Hepatocyte (in vitro differentiated cells): Measurements from ENCODE around the gene KDM1A. TPM values are rescaled to one million over a fixed set of nuclear protein-coding genes. Genes with fewer than 3 reads are reported as not detected.

Experiments used
- DNase-seq: peaks from one replicate; pipeline ENCODE4 v3.0.0-alpha.2; 2016; ENCODE audit warnings: low spot score
- H2AFZ ChIP-seq: fragments of 200-600 bp; sonication (generic); 2 replicates; pipeline ENCODE4 v1.6.0; 2016; ENCODE audit warnings: antibody characterized with exemption, mild to moderate bottlenecking
- H3K27ac ChIP-seq: fragments of 200-600 bp; sonication (generic); 2 replicates; pipeline ENCODE4 v1.5.1; 2016; ENCODE audit warnings: mild to moderate bottlenecking
- H3K27me3 ChIP-seq: fragments of 200-600 bp; sonication (generic); 2 replicates; pipeline ENCODE4 v1.6.1; 2016
- H3K36me3 ChIP-seq: fragments of 200-600 bp; sonication (generic); replicated peaks from 2 replicates; pipeline ENCODE4 v1.5.1; 2016; ENCODE audit warnings: low read depth; ENCODE audit not compliant: insufficient read depth
- H3K4me1 ChIP-seq: fragments of 200-600 bp; sonication (generic); 2 replicates; pipeline ENCODE4 v1.5.1; 2016; ENCODE audit warnings: mild to moderate bottlenecking, moderate library complexity; ENCODE audit not compliant: insufficient read depth
- H3K4me2 ChIP-seq: fragments of 200-600 bp; sonication (generic); 2 replicates; pipeline ENCODE4 v1.6.0; 2016
- H3K4me3 ChIP-seq: fragments of 200-600 bp; sonication (generic); 2 replicates; pipeline ENCODE4 v1.5.1; 2016; ENCODE audit warnings: mild to moderate bottlenecking
- H3K79me2 ChIP-seq: fragments of 200-600 bp; sonication (generic); 2 replicates; pipeline ENCODE4 v1.6.0; 2017; ENCODE audit warnings: mild to moderate bottlenecking
- H3K9me2 ChIP-seq: fragments of 200-600 bp; sonication (generic); replicated peaks from 2 replicates; pipeline ENCODE4 v1.6.0; 2017; ENCODE audit warnings: mild to moderate bottlenecking; ENCODE audit not compliant: insufficient read depth
- H3K9me3 ChIP-seq: fragments of 200-600 bp; sonication (generic); 2 replicates; pipeline ENCODE4 v1.5.1; 2016; ENCODE audit warnings: low read depth, mild to moderate bottlenecking
- H4K20me1 ChIP-seq: fragments of 200-600 bp; sonication (generic); 2 replicates; pipeline ENCODE4 v1.6.0; 2016; ENCODE audit warnings: mild to moderate bottlenecking; ENCODE audit not compliant: insufficient read depth, poor library complexity, severe bottlenecking
- CTCF ChIP-seq: fragments of 200-600 bp; sonication (generic); IDR thresholded peaks from 2 replicates; pipeline ENCODE4 v1.5.1; 2016; ENCODE audit warnings: antibody characterized with exemption, mild to moderate bottlenecking; ENCODE audit not compliant: poor library complexity
- EZH2 ChIP-seq: fragments of 200-600 bp; sonication (generic); IDR thresholded peaks from 2 replicates; pipeline ENCODE4 v1.6.1; 2016; ENCODE audit warnings: antibody characterized with exemption, mild to moderate bottlenecking, borderline replicate concordance
- EZH2phosphoT487 ChIP-seq: fragments of 200-600 bp; sonication (generic); IDR thresholded peaks from one replicate; pipeline ENCODE4 v1.6.1; 2018; ENCODE audit warnings: antibody characterized with exemption, mild to moderate bottlenecking, low read depth, moderate library complexity; ENCODE audit not compliant: unreplicated experiment, severe bottlenecking
- WGBS: methylation state at CpG from one replicate; pipeline ENCODE4 v1.1.6; 2016; ENCODE audit warnings: low lambda C conversion rate; ENCODE audit errors: missing lambda C conversion rate; 5-methylcytosine and 5-hydroxymethylcytosine counted together
- polyA plus RNA-seq: library from polyadenylated mRNA; unstranded; fragments of >200 nt; fragmentation: Nextera tagmentation; extraction: Ambion mirVana; gene quantifications from 2 replicates; pipeline ENCODE4 v1.2.1, GENCODE V29; 2016
- total RNA-seq: library from RNA; depleted of rRNA; stranded (reverse); fragments of >200 nt; gene quantifications from 2 replicates; pipeline ENCODE4 v1.2.3, GENCODE V29; 2014

Gene KDM1A
- total and polyA plus RNA-seq, 2 experiments from 2014 or later: 64.5 to 97.9 TPM

- H3K4me2 ChIP-seq: no peak overlapping the region
- 90% methylated on average over 4 of the region's 4 CpGs for WGBS
- H3K79me2 ChIP-seq: peaks cover 90% of the 10 kb centered on the region
- DNase-seq: no peak
- peaks cover 22% of the 10 kb centered on the region for H3K4me1 ChIP-seq
- H4K20me1 ChIP-seq: peaks cover 51% of the 10 kb centered on the region
- H3K27me3 ChIP-seq: no peaks in the 10 kb centered on the region
- H3K27ac ChIP-seq: no peak overlapping the region
- no peaks in the 10 kb centered on the region for H3K9me2 ChIP-seq
- no peak overlapping the region for H3K4me3 ChIP-seq
- no peaks in the 10 kb centered on the region for H3K36me3 ChIP-seq
- no peaks in the 10 kb centered on the region for H3K9me3 ChIP-seq
- TF ChIP-seq EZH2 (no peak), CTCF (no peak), EZH2phosphoT487 (no peak)
- no peak overlapping the region for H2AFZ ChIP-seq
Observed at GRCh38 chr1:23125489-23125888, 106.2 kb downstream of the KDM1A start.

GRCh38 chr1:23126200-23126599, 106.9 kb downstream of the KDM1A start:
- Histone ChIP-seq H3K9me3 (no peaks in the 10 kb centered on the region), H3K79me2 (peaks cover 89% of the 10 kb centered on the region), H3K27ac (no peak overlapping the region), H2AFZ (no peak overlapping the region), H3K4me2 (no peak overlapping the region), H4K20me1 (peaks cover 45% of the 10 kb centered on the region), H3K36me3 (no peaks in the 10 kb centered on the region), H3K4me3 (no peak overlapping the region), H3K9me2 (no peaks in the 10 kb centered on the region), H3K4me1 (peaks cover 22% of the 10 kb centered on the region), H3K27me3 (no peaks in the 10 kb centered on the region)
- TF ChIP-seq CTCF (no peak), EZH2 (no peak), EZH2phosphoT487 (no peak)
- 69% methylated on average over 1 of the region's 1 CpG for WGBS
- DNase-seq: no peak

DNA sequence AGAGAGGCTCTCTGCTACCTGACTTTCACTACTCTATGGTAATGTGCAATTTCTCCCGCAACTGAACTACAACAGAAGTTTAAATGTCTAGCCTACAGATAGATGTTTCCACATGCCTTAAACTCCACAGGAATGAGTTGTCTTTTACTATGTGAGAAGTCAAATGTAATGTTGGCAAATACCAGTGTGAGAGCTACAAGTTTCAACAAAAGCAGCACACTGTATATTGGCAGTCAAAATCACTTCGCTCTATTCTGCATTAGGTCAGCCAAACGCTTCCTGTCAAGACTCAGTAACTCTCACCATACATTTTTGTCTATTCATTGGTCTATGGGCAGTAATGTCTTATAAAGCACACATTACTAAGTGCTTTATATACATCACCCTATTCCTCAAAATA, 107.5 kb downstream of the KDM1A start:
- no peak overlapping the region for H2AFZ ChIP-seq
- no peaks in the 10 kb centered on the region for H3K27me3 ChIP-seq
- no peak overlapping the region for H3K27ac ChIP-seq
- no peak overlapping the region for H3K4me2 ChIP-seq
- no peak for DNase-seq
- 78% methylated on average over 3 of the region's 3 CpGs for WGBS
- peaks cover 22% of the 10 kb centered on the region for H3K4me1 ChIP-seq
- no peaks in the 10 kb centered on the region for H3K9me3 ChIP-seq
- H3K36me3 ChIP-seq: no peaks in the 10 kb centered on the region
- TF ChIP-seq EZH2 (no peak), EZH2phosphoT487 (no peak), CTCF (no peak)
- no peaks in the 10 kb centered on the region for H3K9me2 ChIP-seq
- H3K79me2 ChIP-seq: peaks cover 89% of the 10 kb centered on the region
- H3K4me3 ChIP-seq: no peak overlapping the region
- H4K20me1 ChIP-seq: peaks cover 42% of the 10 kb centered on the region

DNA sequence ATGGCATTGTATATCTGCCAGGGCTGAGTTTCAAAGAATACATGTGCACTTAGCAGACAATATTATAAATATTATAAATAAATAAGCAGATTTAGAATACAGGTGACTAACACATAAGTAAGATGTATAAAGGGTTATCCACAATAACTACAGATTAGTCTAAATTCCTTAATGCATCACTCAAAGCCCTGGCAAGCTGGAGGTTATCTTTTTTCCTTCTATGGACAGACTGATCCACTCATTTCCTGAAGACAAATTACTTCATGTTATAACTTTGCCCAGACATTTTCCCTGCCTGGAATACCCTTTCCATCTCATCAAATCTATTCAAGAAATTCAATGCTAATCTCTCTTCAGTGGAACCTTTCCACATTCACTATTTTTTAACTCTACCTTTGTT, 110.6 kb downstream of the KDM1A start:
- H3K9me3 ChIP-seq: no peaks in the 10 kb centered on the region
- no peak for TF ChIP-seq EZH2phosphoT487
- no peak for TF ChIP-seq EZH2
- TF ChIP-seq CTCF: no peak
- peaks cover 93% of the 10 kb centered on the region for H3K79me2 ChIP-seq
- no peak for DNase-seq
- H4K20me1 ChIP-seq: peaks cover 35% of the 10 kb centered on the region
- H3K27ac ChIP-seq: no peak overlapping the region
- no peak overlapping the region for H3K4me2 ChIP-seq
- H2AFZ ChIP-seq: no peak overlapping the region
- H3K36me3 ChIP-seq: no peaks in the 10 kb centered on the region
- no peak overlapping the region for H3K4me3 ChIP-seq
- H3K4me1 ChIP-seq: peaks cover 13% of the 10 kb centered on the region
- H3K9me2 ChIP-seq: no peaks in the 10 kb centered on the region
- H3K27me3 ChIP-seq: no peaks in the 10 kb centered on the region
